ENCODE data around the gene STX17.

STX17 gene

GRCh38 chr9:100011062-100011681 lies 104.7 kb downstream of the STX17 start:
- in situ Hi-C loops (cut with MboI; ENCODE audit: low sequenced_read_pairs): loop anchor here (25.0 kb wide), 1 partner anchor 824 kb away; no protein-coding TSS in a partner anchor
- Histone ChIP-seq H3K36me3 (replicated peaks) (peaks cover 7% of the 10 kb centered on the region), H3K4me3 (no peak overlapping the region), H3K9me3 (no peaks in the 10 kb centered on the region), H3K27me3 (ENCODE audit: low read depth) (no peaks in the 10 kb centered on the region), H3K4me1 (peaks cover 21% of the 10 kb centered on the region)
- peak; percentile 41 to 56 for DNase-seq (ENCODE audit: low spot score in 2 of 2)

GRCh38 chr9:100012279-100012678 lies 105.8 kb downstream of the STX17 start:
- H3K4me3 ChIP-seq: no peak overlapping the region
- DNase-seq (ENCODE audit: low spot score in 2 of 2): no peak
- peaks cover 21% of the 10 kb centered on the region for H3K4me1 ChIP-seq
- H3K36me3 ChIP-seq (replicated peaks): peaks cover 7% of the 10 kb centered on the region
- H3K27me3 ChIP-seq (ENCODE audit: low read depth): no peaks in the 10 kb centered on the region
- no peaks in the 10 kb centered on the region for H3K9me3 ChIP-seq
- in situ Hi-C loops (cut with MboI; ENCODE audit: low sequenced_read_pairs): loop anchor here (25.0 kb wide), 1 partner anchor 825 kb away; no protein-coding TSS in a partner anchor

DNA sequence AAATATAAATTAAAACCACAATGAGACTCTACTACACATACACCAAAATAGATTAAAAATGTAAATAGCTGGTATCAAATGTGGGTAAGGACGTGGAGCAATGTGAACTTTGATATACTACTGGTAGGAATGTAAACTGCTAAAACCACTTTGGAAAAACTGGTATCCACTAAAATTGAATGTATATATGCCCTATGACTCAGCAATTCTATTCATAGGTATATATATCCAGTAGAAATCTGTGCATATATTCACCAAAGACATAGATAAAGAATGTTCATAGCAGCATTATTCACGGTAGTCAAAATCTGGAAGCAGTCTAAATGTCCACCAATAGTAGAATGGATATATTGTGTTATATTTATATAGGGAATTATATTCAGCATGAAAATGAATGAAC lies 107.1 kb downstream of the STX17 start:
- H3K27me3 ChIP-seq (ENCODE audit: low read depth): no peaks in the 10 kb centered on the region
- in situ Hi-C loops (cut with MboI; ENCODE audit: low sequenced_read_pairs): loop anchor here (25.0 kb wide), 1 partner anchor 826 kb away; no protein-coding TSS in a partner anchor
- H3K4me3 ChIP-seq: no peak overlapping the region
- H3K4me1 ChIP-seq: peaks cover 21% of the 10 kb centered on the region
- DNase-seq (ENCODE audit: low spot score in 2 of 2): no peak
- peaks cover 7% of the 10 kb centered on the region for H3K36me3 ChIP-seq (replicated peaks)
- no peaks in the 10 kb centered on the region for H3K9me3 ChIP-seq

- Histone ChIP-seq H3K27me3 (ENCODE audit: low read depth) (no peaks in the 10 kb centered on the region), H3K9me3 (no peaks in the 10 kb centered on the region), H3K36me3 (replicated peaks) (peaks cover 7% of the 10 kb centered on the region), H3K4me1 (peaks cover 21% of the 10 kb centered on the region), H3K4me3 (no peak overlapping the region)
- DNase-seq (ENCODE audit: low spot score in 2 of 2): peak; percentile 32 to 88
- in situ Hi-C loops (cut with MboI; ENCODE audit: low sequenced_read_pairs): loop anchor here (25.0 kb wide), 1 partner anchor 828 kb away; no protein-coding TSS in a partner anchor
These were observed 108.4 kb downstream of the STX17 start for GRCh38 chr9:100014846-100015245.

- Histone ChIP-seq H3K27me3 (ENCODE audit: low read depth) (no peaks in the 10 kb centered on the region), H3K9me3 (no peaks in the 10 kb centered on the region), H3K4me3 (no peak overlapping the region), H3K36me3 (replicated peaks) (peaks cover 4% of the 10 kb centered on the region), H3K4me1 (peaks cover 10% of the 10 kb centered on the region)
- DNase-seq (ENCODE audit: low spot score in 2 of 2): no peak
- in situ Hi-C loops (cut with MboI; ENCODE audit: low sequenced_read_pairs): loop anchor here (25.0 kb wide), 1 partner anchor 832 kb away; no protein-coding TSS in a partner anchor
These were observed 113.1 kb downstream of the STX17 start for GRCh38 chr9:100019541-100019940.
